Gastrocnemius medialis (tissue), 4 donors: ENCODE data around the gene SCN4B.

Experiments
- POLR2A ChIP-seq, 2 donors: fragments of 450-650 bp; IDR thresholded peaks; one replicate each; pipeline ENCODE4 v1.6.1; 2017; ENCODE audit warnings: antibody characterized with exemption in 2 of 2, mild to moderate bottlenecking in 2 of 2, moderate library complexity in 2 of 2
- TF ChIP-seq, protein P1 (sequence below), 5 experiments: fragments of 450-650 bp in 3 of 5; fragments of 200-600 bp in 2 of 5; sonication (generic) in 2 of 5; IDR thresholded peaks in 4 of 5; conservative IDR thresholded peaks in 1 of 5; 1 replicate in 4 of 5; 2 replicates in 1 of 5; pipeline ENCODE4 v1.5.1; 2016 to 2019; ENCODE audit warnings: antibody characterized with exemption in 5 of 5, mild to moderate bottlenecking in 3 of 5, moderate library complexity in 3 of 5

DNA sequence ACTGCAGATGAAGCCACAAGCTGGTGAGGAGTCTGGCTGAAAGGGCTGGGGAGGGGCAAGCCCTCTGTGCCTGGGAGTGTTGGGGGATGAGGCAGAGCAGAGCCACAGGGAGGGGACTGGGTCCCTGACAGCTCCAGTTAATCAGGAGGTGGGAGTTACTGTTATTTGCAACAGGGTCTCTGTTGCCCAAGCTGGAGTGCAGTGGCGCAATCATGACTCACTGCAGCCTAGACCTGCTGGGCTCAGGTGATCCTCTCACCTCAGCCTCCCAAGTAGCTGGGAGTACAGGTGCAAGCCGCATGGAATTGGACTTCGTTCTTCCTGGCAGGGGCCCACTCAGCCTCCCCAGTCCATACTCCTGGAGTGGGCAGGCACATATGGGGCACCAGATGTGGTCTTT is 16.1 kb upstream of the SCN4B start:
- TF ChIP-seq, protein P1, sequence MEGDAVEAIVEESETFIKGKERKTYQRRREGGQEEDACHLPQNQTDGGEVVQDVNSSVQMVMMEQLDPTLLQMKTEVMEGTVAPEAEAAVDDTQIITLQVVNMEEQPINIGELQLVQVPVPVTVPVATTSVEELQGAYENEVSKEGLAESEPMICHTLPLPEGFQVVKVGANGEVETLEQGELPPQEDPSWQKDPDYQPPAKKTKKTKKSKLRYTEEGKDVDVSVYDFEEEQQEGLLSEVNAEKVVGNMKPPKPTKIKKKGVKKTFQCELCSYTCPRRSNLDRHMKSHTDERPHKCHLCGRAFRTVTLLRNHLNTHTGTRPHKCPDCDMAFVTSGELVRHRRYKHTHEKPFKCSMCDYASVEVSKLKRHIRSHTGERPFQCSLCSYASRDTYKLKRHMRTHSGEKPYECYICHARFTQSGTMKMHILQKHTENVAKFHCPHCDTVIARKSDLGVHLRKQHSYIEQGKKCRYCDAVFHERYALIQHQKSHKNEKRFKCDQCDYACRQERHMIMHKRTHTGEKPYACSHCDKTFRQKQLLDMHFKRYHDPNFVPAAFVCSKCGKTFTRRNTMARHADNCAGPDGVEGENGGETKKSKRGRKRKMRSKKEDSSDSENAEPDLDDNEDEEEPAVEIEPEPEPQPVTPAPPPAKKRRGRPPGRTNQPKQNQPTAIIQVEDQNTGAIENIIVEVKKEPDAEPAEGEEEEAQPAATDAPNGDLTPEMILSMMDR (IDR thresholded peaks at IDR 0.05 in 4 of 5, conservative IDR thresholded peaks at IDR 0.05 in 1 of 5): no peak
- no peak for TF ChIP-seq POLR2A (IDR thresholded peaks at IDR 0.05)
